GM21360 (cell line): ENCODE data around the gene ACTR2.
"Not testable (repeated sequence)": the region's sequence is repeated elsewhere in the genome, so short reads cannot be mapped to it uniquely, and the experiment has no call there.

Experiments used
- ATAC-seq: cut with Tn5 transposase; IDR thresholded peaks from one replicate; pipeline ENCODE4 v1.9.1; 2021; ENCODE audit warnings: mild to moderate bottlenecking, moderate library complexity; ENCODE audit not compliant: unreplicated experiment

ACTR2 gene

GRCh38 chr2:65227020-65227455, 593 bp upstream of the ACTR2 start:
- peak; percentile 14 for ATAC-seq

GRCh38 chr2:65228263-65228750, 676 bp downstream of the ACTR2 start:
- ATAC-seq: peak; percentile 21

GRCh38 chr2:65231121-65231520, 3.5 kb downstream of the ACTR2 start:
- no peak for ATAC-seq

DNA sequence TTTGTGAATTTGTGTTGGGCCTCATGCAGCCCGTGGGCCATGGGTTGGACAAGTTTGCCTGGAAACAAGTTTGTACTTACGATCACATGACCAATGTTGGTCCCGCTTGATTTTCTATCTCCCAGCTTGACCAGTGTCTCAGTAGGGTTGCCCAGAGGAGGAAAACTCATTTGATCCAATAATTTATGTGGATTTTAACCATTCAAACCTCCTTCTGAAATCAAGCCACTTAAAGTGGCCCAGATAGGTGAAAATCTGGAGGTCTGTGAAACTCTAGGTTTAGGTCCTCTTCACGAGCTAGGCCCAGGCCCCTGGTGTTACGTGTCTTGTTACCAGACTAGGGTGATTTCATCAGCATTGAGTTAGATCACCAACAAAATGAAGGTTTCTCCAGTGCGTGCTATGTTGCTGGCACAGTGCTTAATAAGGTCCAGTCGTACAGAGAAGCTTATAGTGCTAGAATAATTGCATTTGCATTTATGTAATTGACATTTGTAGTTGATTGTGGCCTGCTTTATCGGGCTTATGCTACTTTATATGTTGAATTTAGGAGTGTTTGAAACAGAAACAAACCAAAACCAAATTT, 4.4 kb downstream of the ACTR2 start:
- no peak for ATAC-seq

GRCh38 chr2:65232636-65233035, 5.0 kb downstream of the ACTR2 start:
- no peak for ATAC-seq

- no peak for ATAC-seq
Measured at GRCh38 chr2:65240657-65241056, 13.0 kb downstream of the ACTR2 start.

DNA sequence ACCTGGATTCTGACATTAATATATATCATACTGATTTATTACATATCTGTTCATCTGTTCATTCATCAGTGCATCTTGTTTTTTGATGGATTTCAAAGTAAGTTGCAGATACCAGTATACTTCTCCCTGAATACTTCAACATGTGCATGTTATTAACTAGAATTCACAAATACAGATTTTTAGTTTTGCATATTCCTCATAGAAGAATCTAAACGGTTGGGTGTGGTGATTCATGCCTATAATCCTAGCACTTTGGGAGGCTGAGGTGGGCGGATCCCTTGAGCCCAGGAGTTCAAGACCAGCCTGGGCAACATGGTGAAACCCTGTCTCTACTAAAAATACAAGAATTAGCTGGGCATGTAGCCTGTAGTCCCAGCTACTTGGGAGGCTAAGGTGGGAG, 16.8 kb downstream of the ACTR2 start:
- not testable (repeated sequence) for ATAC-seq

DNA sequence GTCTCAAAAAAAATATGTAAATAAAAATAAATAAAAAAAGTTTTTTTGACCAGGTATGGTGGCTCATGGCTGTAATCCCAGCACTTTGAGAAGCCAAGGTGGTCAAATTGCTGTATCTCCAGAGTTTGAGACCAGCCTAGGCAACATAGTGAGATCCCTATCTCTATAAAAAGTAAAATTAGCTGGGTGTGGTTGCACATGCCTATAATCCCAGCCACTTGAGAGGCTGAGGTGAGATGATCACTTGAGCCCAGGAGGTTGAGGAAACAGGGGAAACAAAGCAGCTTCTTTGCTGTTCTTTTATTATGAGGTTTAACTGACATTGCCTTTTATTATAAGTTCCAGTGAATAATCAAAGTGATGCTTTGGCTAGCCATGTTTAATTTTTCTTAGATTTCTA, 25.0 kb downstream of the ACTR2 start:
- ATAC-seq: no peak

DNA sequence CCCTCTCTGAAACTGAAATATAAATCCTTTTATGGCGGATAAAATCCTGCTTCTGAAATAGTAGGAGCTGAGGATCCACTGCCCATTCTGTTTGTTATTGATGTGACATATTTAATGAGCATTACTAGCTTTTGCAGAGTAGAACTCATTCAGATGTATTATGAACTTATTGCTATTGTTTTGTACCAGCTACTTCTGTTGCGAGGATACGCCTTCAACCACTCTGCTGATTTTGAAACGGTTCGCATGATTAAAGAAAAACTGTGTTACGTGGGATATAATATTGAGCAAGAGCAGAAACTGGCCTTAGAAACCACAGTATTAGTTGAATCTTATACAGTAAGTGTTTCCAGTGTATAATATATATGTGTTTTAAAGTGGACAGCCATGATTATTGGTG, 27.7 kb downstream of the ACTR2 start:
- ATAC-seq: no peak

DNA sequence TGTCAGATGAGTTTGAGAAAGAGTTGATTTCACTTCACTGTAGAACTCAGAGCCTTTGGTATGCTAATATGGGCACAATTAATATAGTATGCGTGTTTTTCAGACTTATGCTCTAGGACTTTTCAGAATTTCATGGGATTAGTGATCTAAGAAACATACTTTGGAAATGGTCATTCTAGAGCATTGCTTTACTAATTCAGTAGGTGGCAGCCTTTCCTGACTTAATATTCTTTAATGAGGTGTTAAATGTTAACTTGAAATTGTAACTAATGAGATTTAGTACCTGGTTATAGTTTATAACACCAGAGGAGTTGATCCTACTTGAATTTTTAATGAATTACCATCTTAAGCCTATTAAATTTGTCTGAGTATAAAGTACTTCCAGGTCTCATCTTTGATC, 28.4 kb downstream of the ACTR2 start:
- no peak for ATAC-seq

DNA sequence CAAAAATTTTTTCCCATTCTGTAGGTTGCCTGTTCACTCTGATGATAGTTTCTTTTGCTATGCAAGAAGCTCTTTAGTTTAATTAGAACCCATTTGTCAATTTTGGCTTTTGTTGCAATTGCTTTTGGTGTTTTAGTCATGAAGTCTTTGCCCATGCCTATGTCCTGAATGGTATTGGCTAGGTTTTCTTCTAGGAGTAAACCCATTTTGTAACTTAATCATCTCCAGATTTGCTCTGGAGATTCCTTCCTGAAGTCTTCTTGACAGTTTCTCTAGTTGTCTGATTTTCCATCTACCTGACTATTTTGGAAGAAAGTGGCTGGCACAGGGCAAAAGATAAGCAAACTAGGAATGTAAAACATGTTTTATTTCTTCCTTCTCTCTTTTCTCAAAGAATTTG, 30.2 kb downstream of the ACTR2 start:
- ATAC-seq: not testable (repeated sequence)

- ATAC-seq: no peak
Measured at GRCh38 chr2:65261676-65262075, 34.0 kb downstream of the ACTR2 start.

- no peak for ATAC-seq
Measured at GRCh38 chr2:65263262-65263661, 35.6 kb downstream of the ACTR2 start.

DNA sequence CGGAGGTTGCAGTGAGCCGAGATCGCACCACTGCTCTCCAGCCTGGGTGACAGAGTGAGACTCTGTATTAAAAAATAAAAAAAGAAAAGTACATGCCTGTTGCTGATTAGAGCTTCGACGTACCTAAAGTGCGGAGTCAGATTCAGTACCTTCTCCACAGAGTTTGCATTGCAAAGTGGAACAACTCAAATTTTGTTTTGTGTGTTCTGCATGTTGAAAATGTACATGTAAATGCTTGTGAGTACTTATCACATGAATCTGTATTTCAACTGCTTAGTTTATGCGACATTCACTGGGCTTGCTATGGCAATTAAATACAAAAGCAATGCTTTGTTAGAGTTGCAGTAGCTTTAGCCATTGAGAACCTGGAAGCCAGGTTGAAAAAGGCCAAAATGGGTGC, 36.4 kb downstream of the ACTR2 start:
- ATAC-seq: no peak

DNA sequence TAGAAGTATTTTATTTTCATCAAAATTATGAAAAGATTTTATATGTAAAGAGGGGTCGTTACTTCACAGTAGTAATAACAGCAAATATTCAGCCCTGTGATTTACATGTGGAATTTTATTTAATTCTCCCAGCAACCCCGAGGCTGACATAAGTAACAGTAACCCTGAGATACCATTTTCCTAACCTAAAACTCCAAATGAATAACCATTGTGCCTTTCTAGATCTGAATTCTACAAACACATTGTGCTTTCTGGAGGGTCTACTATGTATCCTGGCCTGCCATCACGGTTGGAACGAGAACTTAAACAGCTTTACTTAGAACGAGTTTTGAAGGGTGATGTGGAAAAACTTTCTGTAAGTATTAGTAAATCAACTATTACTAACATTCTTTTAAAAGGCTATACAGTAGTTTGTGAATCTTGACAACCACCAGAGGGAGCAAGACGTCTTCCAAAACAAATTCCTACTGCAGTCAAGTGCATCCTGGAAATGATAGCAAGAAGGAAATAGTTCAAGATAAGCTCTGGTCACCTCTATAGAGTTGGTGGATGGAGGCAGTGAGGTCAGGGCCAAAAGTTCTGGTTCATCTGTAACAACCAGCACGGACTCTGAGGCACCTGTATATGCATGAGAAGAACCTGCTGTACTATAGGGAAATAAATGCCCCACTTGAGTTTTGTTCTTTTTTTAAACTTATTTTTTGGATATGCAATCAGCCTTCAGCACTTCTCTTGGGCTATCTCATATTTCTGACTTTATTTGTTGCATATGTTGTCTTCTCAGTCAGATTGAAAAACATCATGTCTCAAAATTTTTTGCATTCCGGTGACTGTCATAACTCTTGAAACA, 37.4 kb downstream of the ACTR2 start:
- ATAC-seq: no peak

- ATAC-seq: no peak
Measured at GRCh38 chr2:65265671-65266045, 38.0 kb downstream of the ACTR2 start.

DNA sequence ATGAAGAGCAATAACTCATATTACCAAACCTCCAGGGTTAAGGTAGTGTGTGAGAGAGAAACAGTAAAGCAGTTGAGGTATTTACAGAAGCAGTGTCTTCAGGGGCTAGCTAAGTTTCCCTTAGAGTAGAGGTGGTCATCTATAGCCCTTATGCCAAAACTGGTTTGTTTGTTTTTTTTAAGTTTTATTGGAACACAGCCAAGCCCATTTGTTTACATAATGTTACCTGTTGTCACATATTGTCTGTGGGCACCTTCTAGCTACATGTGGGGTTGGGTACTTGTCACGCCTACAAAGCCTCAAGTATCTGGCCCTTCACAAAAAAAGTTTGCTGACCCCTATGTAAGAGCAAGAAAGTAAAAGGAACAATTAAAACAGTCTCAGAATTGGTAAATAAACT, 39.4 kb downstream of the ACTR2 start:
- ATAC-seq: no peak

GRCh38 chr2:65268957-65269356, 41.3 kb downstream of the ACTR2 start:
- no peak for ATAC-seq

- ATAC-seq: no peak
Measured at GRCh38 chr2:65273344-65273743, 45.7 kb downstream of the ACTR2 start.

- ATAC-seq: no peak
Measured at GRCh38 chr2:65275141-65275915, 47.7 kb downstream of the ACTR2 start.

DNA sequence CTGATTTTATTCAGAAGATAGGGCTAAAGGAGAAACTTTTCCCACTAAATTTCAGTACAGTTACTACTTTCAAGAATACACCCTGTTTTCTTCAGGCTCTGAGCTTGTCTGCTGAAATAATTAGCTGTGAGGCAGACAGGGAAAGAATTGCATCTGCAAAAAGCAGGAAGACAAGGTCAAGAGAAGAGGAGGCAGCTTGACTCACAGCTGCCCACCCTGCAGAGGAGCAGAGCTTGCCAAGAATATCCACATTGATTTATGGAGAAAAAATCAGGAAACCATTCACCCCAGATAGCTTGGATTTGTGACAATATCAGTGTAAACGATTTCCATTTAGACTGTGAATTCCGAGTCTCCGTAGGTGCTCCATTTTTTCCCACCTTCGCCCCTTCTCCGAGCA, 49.0 kb downstream of the ACTR2 start:
- ATAC-seq: no peak

DNA sequence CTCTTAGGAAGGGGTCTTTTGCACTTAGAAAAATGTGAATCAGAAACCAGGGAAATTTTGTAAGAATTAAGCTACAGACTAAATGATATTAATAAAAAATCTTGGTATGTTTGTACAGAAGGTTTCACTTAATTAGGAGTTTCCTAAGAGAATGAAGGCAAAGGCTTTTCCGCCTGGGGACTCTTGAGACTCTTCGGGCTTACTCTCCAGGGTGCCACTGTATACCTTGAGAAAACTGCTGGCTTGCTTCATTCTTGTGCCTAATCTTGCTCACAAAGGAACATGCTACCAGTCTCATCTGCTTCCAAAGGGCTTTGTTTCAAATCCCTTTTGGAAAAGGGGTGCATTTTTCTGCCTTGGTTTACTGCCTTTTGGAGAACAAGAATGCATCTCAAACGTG, 49.5 kb downstream of the ACTR2 start:
- no peak for ATAC-seq
